Gastrocnemius medialis (tissue), 4 donors: ENCODE measurements around the gene ERC2. TPM values are rescaled to one million over a fixed set of nuclear protein-coding genes. Genes with fewer than 3 reads are reported as not detected.
"Not testable (repeated sequence)": the region's sequence is repeated elsewhere in the genome, so short reads cannot be mapped to it uniquely, and the experiment has no call there.

ENCODE experiments used
- ATAC-seq, 2 donors: fragments of 150-250 bp; one replicate each; pipeline ENCODE4 v1.9.1; 2016
- DNase-seq, 2 donors: peaks; one replicate each; pipeline ENCODE4 v3.0.0-alpha.2; 2019
- H3K27ac ChIP-seq, 4 donors: fragments of 200-600 bp; sonication (generic); 1 replicate in 1 of 4; 2 replicates in 3 of 4; pipeline ENCODE4 v1.5.1; 2016 to 2018; ENCODE audit warnings: mild to moderate bottlenecking in 2 of 4, moderate library complexity in 1 of 4
- H3K27me3 ChIP-seq, 3 donors: fragments of 200-600 bp; sonication (generic) in 2 of 3; 1 replicate in 1 of 3; 2 replicates in 2 of 3; pipeline versions ENCODE4 v1.5.1 to v1.6.0; 2016 to 2019; ENCODE audit warnings: mild to moderate bottlenecking in 1 of 3, moderate library complexity in 1 of 3
- H3K36me3 ChIP-seq, 2 donors: fragments of 200-600 bp; sonication (generic) in 1 of 2; one replicate each; pipeline ENCODE4 v1.5.1; 2017 to 2018
- H3K4me1 ChIP-seq, 2 donors: fragments of 200-600 bp; sonication (generic) in 1 of 2; one replicate each; pipeline ENCODE4 v1.5.1; 2016 to 2017; ENCODE audit warnings: mild to moderate bottlenecking in 2 of 2
- H3K4me3 ChIP-seq, 4 donors: fragments of 200-600 bp; sonication (generic) in 3 of 4; 1 replicate in 1 of 4; 2 replicates in 3 of 4; pipeline ENCODE4 v1.5.1; 2016 to 2019; ENCODE audit warnings: mild to moderate bottlenecking in 2 of 4
- H3K9me3 ChIP-seq, 3 donors: fragments of 200-600 bp; sonication (generic) in 2 of 3; 1 replicate in 1 of 3; 2 replicates in 2 of 3; pipeline ENCODE4 v1.5.1; 2016 to 2019
- POLR2A ChIP-seq, 2 donors: fragments of 450-650 bp; IDR thresholded peaks; one replicate each; pipeline ENCODE4 v1.6.1; 2017; ENCODE audit warnings: antibody characterized with exemption in 2 of 2, mild to moderate bottlenecking in 2 of 2, moderate library complexity in 2 of 2
- in situ Hi-C, 4 donors: fragments of 200-750 bp; cut with MboI; loops; one replicate each; pipeline versions ENCODE4 v1.15.0 to v1.8.0; 2017; ENCODE audit warnings: low sequenced_read_pairs in 4 of 4
- intact Hi-C: fragments of 100-400 bp; cut with DNase I; formaldehyde crosslinking; loops from one replicate; pipeline ENCODE4 v1.15.1; 2023; ENCODE audit warnings: low total_unique reads
- total RNA-seq, 4 donors: library from RNA; depleted of rRNA; stranded (reverse); fragments of >200 nt; gene quantifications; one replicate each; pipeline versions ENCODE4 v1.1.0 to v1.2.3, GENCODE V29; 2016
- TF ChIP-seq, protein P1 (sequence below), 5 experiments: fragments of 450-650 bp in 3 of 5; fragments of 200-600 bp in 2 of 5; sonication (generic) in 2 of 5; IDR thresholded peaks in 4 of 5; conservative IDR thresholded peaks in 1 of 5; 1 replicate in 4 of 5; 2 replicates in 1 of 5; pipeline ENCODE4 v1.5.1; 2016 to 2019; ENCODE audit warnings: antibody characterized with exemption in 5 of 5, mild to moderate bottlenecking in 3 of 5, moderate library complexity in 3 of 5

ERC2 gene
- total RNA-seq, 4 donors from 2014 or later, result not detected

GRCh38 chr3:55511895-55512570 is 956.2 kb downstream of the ERC2 start:
- H3K27ac ChIP-seq, result no peak overlapping the region

GRCh38 chr3:55508335-55508734 is 959.9 kb downstream of the ERC2 start:
- Histone ChIP-seq H3K27ac (no peak overlapping the region), H3K4me1 (no peaks in the 10 kb centered on the region), H3K4me3 (no peak overlapping the region), H3K27me3 (no peaks in the 10 kb centered on the region), H3K9me3 (no peaks in the 10 kb centered on the region), H3K36me3 (no peaks in the 10 kb centered on the region)
- no peak for TF ChIP-seq POLR2A (IDR thresholded peaks at IDR 0.05)
- TF ChIP-seq, protein P1, sequence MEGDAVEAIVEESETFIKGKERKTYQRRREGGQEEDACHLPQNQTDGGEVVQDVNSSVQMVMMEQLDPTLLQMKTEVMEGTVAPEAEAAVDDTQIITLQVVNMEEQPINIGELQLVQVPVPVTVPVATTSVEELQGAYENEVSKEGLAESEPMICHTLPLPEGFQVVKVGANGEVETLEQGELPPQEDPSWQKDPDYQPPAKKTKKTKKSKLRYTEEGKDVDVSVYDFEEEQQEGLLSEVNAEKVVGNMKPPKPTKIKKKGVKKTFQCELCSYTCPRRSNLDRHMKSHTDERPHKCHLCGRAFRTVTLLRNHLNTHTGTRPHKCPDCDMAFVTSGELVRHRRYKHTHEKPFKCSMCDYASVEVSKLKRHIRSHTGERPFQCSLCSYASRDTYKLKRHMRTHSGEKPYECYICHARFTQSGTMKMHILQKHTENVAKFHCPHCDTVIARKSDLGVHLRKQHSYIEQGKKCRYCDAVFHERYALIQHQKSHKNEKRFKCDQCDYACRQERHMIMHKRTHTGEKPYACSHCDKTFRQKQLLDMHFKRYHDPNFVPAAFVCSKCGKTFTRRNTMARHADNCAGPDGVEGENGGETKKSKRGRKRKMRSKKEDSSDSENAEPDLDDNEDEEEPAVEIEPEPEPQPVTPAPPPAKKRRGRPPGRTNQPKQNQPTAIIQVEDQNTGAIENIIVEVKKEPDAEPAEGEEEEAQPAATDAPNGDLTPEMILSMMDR (IDR thresholded peaks at IDR 0.05 in 4 of 5, conservative IDR thresholded peaks at IDR 0.05 in 1 of 5), result no peak
- ATAC-seq (no peak), DNase-seq (no peak)
- intact Hi-C loops, result no loop called here
- in situ Hi-C loops, result no loop called here

More at GRCh38 chr3:55511895-55512570, 956.2 kb downstream of the ERC2 start:
- no peak overlapping the region for H3K4me3 ChIP-seq
- TF ChIP-seq, protein P1 (IDR thresholded peaks at IDR 0.05 in 4 of 5, conservative IDR thresholded peaks at IDR 0.05 in 1 of 5), result no peak
- TF ChIP-seq POLR2A (IDR thresholded peaks at IDR 0.05), result no peak
- in situ Hi-C loops (no loop called here), intact Hi-C loops (no loop called here)
- H3K36me3 ChIP-seq, result no peaks in the 10 kb centered on the region
- ATAC-seq (no peak), DNase-seq (no peak)
- H3K27me3 ChIP-seq, result peaks cover 0 to 9% (median 0%) of the 10 kb centered on the region in 3 donors
- no peaks in the 10 kb centered on the region for H3K4me1 ChIP-seq
- no peaks in the 10 kb centered on the region for H3K9me3 ChIP-seq

DNA sequence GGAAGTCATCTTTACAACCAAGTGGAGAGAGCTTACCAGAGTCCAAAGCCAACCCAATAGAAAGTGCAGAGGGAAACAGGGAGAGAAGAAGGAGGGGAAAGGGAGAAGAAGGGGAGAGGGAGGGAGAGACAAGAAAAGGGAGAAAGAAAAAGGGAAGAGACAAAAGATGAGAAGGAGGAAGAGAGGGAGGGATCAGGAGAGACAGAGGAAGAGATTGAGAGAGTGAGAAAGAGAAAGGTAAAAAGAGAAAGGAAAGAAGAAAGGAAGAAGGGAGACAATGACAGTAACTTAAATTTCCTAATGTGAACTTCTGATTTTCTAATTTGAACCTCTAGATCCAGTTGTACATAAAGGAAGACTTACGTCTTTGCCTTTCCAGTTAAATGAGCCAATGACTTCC is 960.5 kb downstream of the ERC2 start:
- Histone ChIP-seq H3K27me3 (no peaks in the 10 kb centered on the region), H3K36me3 (no peaks in the 10 kb centered on the region), H3K4me1 (no peaks in the 10 kb centered on the region), H3K9me3 (no peaks in the 10 kb centered on the region), H3K27ac (no peak overlapping the region), H3K4me3 (no peak overlapping the region)
- TF ChIP-seq, protein P1 (IDR thresholded peaks at IDR 0.05 in 4 of 5, conservative IDR thresholded peaks at IDR 0.05 in 1 of 5), result no peak
- no peak for TF ChIP-seq POLR2A (IDR thresholded peaks at IDR 0.05)
- intact Hi-C loops (no loop called here), in situ Hi-C loops (no loop called here)
- no peak for ATAC-seq
- no peak for DNase-seq

DNA sequence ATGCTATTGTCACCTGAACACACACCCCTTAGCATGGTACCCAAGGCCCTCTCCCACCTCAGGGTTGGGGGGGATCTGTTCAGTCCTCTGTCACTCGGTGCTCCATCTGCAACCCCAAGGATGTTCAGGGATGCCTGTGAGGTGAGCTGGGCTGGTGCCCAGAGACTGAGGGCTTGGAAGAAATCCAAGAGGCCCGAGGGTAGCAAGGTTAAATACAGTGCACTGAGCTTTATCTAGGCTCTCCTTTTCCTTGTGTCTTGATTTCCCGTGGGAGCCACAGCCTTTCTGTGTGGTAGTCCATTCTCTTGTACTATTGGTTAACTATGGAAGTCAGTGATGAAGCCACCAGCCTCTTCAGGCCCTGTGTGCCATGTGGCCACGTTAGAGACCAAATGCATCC is 962.5 kb downstream of the ERC2 start:
- intact Hi-C loops (no loop called here), in situ Hi-C loops (no loop called here)
- no peak overlapping the region for H3K4me3 ChIP-seq
- no peaks in the 10 kb centered on the region for H3K9me3 ChIP-seq
- H3K4me1 ChIP-seq, result no peaks in the 10 kb centered on the region
- H3K27ac ChIP-seq, result no peak overlapping the region
- ATAC-seq, result no peak
- TF ChIP-seq, protein P1 (IDR thresholded peaks at IDR 0.05 in 4 of 5, conservative IDR thresholded peaks at IDR 0.05 in 1 of 5), result no peak
- no peak for TF ChIP-seq POLR2A (IDR thresholded peaks at IDR 0.05)
- no peaks in the 10 kb centered on the region for H3K27me3 ChIP-seq
- no peak for DNase-seq
- H3K36me3 ChIP-seq, result no peaks in the 10 kb centered on the region

DNA sequence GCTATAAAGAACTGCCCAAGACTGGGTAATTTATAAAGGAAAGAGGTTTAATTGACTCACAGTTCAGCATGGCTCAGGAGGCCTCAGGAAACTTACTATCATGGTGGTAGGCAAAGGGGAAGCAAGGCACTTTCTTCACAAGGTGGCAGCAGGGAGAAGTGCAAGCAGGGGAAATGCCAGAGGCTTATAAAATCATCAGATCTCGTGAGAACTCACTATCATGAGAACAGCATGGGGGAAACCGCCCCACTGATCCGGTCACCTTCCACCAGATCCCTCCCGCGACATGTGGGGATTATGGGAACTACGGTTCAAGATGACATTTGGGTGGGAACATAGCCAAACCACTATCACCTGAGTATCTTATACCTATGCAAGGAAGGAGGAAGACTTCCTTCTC is 963.2 kb downstream of the ERC2 start:
- in situ Hi-C loops, H3K27me3 ChIP-seq, H3K9me3 ChIP-seq, ATAC-seq, H3K4me3 ChIP-seq, intact Hi-C loops, H3K36me3 ChIP-seq, H3K27ac ChIP-seq, DNase-seq, H3K4me1 ChIP-seq: not testable (repeated sequence)
